Esophagus muscularis mucosa (tissue), 3 donors: ENCODE measurements around the gene SH2D7.

Experiments used
- POLR2AphosphoS5 ChIP-seq, 2 donors: sonication (generic); formaldehyde crosslinking; IDR thresholded peaks; one replicate each; pipeline ENCODE4 v1.6.1; 2017; ENCODE audit warnings: antibody characterized with exemption in 2 of 2
- TF ChIP-seq, protein P1 (sequence below), 3 experiments: fragments of 200-600 bp in 2 of 3; fragments of 450-650 bp in 1 of 3; sonication (generic) in 2 of 3; IDR thresholded peaks; one replicate each; pipeline ENCODE4 v1.5.1; 2017 to 2019; ENCODE audit warnings: antibody characterized with exemption in 3 of 3, mild to moderate bottlenecking in 2 of 3, moderate library complexity in 1 of 3

DNA sequence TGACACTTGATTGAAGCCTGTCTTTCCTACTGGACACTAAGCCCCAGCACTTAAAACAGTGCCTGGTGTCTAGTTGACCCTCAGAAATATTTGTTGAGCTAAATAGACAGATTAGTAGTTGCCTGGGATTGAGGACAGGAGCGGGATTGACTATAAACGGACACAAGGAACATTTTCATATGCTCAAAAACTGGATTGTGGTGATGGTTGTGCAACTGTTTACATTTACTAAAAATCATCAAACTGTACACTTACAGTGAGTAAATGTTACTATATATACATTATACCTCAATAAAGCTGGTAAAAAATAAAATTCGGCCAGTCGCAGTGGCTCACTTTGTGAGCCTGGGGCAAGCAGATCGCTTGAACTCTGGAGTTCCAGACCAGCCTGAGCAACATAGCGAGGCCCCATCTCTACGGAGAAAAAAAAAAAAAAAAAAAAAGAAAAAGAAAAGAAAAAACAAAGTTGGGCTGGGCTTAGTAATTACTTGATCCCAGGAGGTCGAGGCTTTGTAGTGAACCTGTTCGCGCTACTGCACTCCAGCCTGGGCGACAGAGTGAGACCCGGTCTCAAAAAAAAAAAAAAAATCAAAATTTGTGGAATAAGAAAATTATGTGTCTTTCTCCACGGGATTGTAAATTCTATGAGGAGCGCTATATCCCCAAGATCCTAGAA is 56.2 kb downstream of the SH2D7 start:
- TF ChIP-seq POLR2AphosphoS5 (IDR thresholded peaks at IDR 0.05): no peak
- TF ChIP-seq, protein P1, sequence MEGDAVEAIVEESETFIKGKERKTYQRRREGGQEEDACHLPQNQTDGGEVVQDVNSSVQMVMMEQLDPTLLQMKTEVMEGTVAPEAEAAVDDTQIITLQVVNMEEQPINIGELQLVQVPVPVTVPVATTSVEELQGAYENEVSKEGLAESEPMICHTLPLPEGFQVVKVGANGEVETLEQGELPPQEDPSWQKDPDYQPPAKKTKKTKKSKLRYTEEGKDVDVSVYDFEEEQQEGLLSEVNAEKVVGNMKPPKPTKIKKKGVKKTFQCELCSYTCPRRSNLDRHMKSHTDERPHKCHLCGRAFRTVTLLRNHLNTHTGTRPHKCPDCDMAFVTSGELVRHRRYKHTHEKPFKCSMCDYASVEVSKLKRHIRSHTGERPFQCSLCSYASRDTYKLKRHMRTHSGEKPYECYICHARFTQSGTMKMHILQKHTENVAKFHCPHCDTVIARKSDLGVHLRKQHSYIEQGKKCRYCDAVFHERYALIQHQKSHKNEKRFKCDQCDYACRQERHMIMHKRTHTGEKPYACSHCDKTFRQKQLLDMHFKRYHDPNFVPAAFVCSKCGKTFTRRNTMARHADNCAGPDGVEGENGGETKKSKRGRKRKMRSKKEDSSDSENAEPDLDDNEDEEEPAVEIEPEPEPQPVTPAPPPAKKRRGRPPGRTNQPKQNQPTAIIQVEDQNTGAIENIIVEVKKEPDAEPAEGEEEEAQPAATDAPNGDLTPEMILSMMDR (IDR thresholded peaks at IDR 0.05): no peak
